HG02763 (cell line): ENCODE data around the gene RBM33.
"Not testable (repeated sequence)": the region's sequence is repeated elsewhere in the genome, so short reads cannot be mapped to it uniquely, and the experiment has no call there.

ENCODE experiments used
- ATAC-seq: cut with Tn5 transposase; IDR thresholded peaks from one replicate; pipeline ENCODE4 v1.9.1; 2021; ENCODE audit warnings: mild to moderate bottlenecking, moderate library complexity; ENCODE audit not compliant: unreplicated experiment

RBM33 gene

DNA sequence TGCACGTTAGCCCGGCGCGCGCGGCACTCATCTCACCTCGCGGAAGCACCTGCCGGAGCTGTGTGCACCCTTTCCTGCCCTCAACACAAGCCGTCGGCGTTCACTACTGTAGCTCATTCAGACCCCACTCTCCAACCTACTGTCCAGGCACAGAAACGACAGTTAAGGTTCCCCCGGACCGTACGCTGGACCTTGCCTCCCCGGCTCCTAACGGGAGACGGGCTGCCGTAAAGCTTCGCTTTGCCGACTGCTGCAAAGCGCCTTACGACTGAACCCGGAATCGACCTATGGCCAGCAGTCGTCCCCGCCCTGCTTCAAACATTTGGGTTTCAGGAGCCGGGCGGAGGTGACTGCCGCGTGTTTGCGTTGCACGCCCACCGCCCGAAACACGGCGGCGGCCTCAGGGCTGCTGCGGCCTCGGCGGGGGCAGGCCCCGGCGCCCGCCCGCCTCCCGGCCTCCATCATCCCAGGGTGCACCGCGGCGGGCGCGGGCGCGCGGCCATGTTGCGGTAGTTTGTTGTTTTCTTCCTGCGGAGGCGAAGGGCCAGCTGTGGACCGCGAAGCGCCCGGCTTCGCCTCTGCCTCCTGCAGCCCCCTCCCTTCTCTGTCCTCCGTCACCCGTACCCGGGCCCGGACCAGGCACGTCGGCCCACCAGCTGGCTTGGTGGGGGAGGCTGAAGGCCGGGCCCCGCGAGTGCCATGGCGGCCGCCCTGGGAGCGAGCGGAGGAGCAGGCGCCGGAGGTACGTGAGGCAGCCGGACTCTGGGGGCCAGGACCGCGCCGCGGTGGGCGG is at the start of gene RBM33:
RBM33 (plus strand) TSS at position 484 of the 793 bp plus-strand sequence; CDS start at position 700, 216 bp downstream.
- peak; percentile 76 for ATAC-seq

GRCh38 chr7:155594961-155595366 is 49.5 kb upstream of the RBM33 start:
- ATAC-seq = no peak

DNA sequence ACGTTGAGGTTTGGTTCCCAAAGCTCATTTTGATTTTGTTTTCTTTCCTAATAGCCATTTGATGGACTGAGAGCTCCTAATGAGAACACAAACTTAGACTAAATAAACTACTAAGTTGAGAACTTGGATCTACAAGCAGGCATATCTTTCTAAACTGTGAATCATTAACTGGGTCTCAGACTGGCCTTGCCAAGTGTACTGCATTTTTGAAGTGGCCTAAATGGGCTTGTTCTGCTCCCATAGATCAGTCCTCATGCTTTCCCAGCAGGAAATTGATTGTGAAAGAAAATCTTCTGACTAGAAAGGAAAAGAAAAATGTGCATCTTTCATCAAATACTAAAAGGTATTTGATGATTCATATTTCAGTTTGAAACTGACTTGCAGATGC is 46.7 kb upstream of the RBM33 start:
- ATAC-seq = no peak

DNA sequence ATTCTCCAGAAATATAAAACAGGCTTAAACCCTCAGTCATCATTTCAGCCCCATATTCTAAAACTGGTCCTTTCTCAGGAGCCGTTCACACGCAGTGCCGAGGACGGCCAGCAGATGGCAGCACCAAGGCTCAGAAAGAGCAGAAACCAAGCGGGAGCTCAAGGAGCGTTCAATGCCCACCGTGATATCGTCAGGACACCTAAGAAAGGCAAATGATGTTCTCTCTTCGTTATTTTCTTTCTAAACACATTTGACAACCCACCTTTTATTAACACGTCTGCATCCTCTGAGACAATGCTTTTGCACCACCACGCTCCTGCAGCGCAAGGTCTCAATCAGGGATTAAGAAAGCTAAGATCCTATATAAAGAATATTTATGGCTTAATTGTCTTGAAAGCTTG is 45.7 kb upstream of the RBM33 start:
- ATAC-seq = no peak

- no peak for ATAC-seq
Observed at GRCh38 chr7:155602156-155602555, 42.3 kb upstream of the RBM33 start.

DNA sequence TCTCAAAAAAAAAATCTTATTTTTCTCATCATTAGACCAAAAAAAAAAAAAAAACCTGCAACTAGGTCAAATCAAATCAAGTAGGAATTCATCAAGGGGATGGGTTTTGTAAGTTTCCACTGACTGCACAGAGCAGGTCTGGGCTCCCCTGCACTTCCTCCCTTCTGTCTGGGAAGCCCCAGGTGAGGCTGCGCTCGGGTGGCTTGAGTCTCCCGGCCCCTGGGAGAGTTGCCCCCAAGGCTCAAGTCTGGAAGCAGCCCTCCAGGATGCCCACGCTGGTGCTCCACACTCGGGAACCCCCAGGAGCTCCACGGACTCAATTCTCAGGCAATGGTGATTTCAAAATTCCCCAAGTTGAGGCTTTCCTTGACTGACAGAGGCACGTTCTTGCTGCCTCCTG is 41.7 kb upstream of the RBM33 start:
- ATAC-seq = no peak

GRCh38 chr7:155603205-155603857 is 41.1 kb upstream of the RBM33 start:
- ATAC-seq = no peak

DNA sequence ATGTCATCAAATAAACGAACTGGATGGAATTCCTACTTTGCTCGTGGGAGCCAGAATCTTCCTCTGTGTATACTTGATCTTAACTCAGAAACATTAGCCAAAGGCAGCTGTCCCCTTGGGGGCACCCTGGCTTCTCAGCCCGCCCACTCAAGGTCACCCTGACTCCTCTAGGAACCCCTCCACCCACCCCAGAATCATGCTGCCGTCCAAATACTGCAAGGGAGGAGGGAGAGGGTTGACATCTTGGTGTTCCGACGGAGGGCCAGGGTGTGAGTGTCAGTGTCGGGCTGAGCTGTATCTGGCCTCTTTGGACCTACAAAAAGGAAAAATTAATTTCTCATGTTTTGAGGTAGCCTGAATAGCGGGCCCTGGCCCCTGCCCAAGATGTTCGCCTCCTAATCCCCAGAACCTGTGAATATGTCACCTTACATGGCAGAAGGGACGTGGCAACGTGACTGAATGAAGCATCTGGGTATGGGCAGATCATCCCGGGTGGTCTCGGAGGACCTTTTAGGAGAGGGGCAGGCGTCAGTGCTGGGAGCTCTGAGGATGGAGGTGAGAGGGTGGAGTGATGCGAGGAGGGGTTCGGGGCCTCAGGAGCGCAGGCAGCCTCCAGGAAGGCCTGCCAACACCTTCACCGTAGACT is 40.5 kb upstream of the RBM33 start:
- no peak for ATAC-seq

DNA sequence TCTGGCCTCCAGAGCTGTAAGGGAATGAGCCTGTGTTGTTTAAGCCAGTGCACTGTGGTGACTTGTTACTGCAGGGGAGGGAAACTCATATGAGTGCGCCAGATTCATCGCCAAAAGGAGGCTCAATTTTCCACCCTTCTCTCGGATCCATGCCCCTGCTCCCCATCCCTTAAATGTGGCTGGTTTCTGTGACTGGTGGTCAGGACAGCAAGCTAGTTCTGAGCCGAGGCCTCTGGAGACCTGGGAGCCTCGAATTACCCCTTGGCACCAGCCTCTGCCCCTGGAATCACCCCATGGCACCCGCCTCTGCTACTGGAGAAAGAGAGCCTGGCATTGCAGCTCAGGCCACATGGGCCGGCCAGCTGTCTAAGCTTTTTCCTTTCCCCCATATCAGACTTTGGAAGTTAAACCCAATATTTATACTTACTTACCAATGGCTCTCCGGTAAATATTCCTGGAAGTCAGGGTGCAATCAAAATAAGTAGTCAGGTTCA is 39.9 kb upstream of the RBM33 start:
- ATAC-seq = no peak

GRCh38 chr7:155609185-155609584 is 35.3 kb upstream of the RBM33 start:
- no peak for ATAC-seq

GRCh38 chr7:155610633-155611193 is 33.7 kb upstream of the RBM33 start:
- ATAC-seq = no peak

- no peak for ATAC-seq
Observed at GRCh38 chr7:155611808-155612447, 32.5 kb upstream of the RBM33 start.

- no peak for ATAC-seq
Observed at GRCh38 chr7:155612658-155613057, 31.8 kb upstream of the RBM33 start.

GRCh38 chr7:155615085-155615484 is 29.4 kb upstream of the RBM33 start:
- not testable (repeated sequence) for ATAC-seq

DNA sequence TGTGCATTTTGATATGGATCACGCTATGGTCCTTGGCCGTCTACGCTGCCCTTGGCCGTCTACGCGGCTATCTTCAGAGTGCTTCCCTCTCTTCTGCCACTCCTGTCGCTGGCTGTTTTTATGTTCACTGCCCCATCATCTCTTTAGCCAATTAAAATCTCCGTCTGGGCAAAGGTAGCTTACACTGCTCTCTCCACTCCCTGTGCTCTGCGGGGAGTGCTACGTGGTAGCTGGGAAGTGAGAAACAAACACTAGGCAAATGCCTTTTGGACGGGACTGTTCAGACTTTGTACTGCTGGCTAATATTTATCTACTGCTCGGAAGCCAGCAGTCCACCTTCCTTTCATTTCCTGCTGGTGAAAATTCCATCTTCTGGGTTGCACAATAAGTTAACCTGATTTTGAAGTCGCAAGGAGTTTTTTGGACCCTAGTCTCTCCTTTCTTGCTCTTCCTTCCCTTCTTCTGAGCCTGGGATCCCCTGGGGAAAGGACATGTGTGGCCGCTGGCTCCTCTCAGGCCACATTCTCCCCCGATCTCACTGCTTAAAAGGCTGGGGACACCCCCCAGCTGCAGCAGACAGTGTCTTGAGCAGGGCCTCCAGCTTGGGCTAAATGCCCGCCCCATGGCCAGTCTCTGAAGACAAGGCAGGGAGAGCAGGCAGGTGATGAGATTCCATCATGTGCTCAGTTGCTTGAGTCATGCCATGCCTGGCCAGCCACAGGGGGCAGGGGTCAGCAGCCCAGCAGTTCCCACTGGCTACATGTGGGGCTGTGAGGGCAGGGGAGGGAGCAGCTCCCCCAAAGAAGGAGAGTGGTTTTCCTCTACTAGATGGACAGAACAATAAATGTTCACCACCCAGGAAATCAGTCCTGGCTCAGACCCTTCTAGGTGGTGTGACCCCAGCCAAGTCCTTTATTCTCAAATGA is 25.5 kb upstream of the RBM33 start:
- no peak for ATAC-seq

GRCh38 chr7:155619634-155620271 is 24.7 kb upstream of the RBM33 start:
- ATAC-seq = no peak

- ATAC-seq = no peak
Observed at GRCh38 chr7:155620497-155620896, 24.0 kb upstream of the RBM33 start.

GRCh38 chr7:155621418-155621980 is 23.0 kb upstream of the RBM33 start:
- no peak for ATAC-seq

- no peak for ATAC-seq
Observed at GRCh38 chr7:155624412-155624811, 20.0 kb upstream of the RBM33 start.
